GM21529 (cell line): ENCODE data around the gene DOCK2.

Source experiments
- ATAC-seq: cut with Tn5 transposase; IDR thresholded peaks from one replicate; pipeline ENCODE4 v1.9.1; 2021; ENCODE audit not compliant: unreplicated experiment

DOCK2 gene

DNA sequence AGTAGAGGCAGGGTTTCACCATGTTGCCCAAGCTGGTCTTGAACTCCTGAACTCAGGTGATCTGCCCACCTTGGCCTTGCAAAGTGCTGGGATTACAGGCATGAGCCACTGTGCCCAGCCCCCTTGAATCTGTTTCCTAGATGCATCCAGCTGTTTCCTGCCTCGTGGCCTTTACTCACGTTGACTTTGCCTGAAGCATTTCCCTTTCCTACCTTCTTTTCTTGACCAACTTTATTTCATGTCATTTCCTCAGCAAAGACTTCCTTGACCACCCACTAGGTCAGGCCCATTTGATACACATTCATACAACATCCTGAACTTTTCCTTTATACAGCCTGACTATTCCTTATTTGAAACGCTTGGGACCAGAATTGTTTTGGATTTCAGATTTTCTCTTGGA, 51.0 kb downstream of the DOCK2 start:
- ATAC-seq: no peak

DNA sequence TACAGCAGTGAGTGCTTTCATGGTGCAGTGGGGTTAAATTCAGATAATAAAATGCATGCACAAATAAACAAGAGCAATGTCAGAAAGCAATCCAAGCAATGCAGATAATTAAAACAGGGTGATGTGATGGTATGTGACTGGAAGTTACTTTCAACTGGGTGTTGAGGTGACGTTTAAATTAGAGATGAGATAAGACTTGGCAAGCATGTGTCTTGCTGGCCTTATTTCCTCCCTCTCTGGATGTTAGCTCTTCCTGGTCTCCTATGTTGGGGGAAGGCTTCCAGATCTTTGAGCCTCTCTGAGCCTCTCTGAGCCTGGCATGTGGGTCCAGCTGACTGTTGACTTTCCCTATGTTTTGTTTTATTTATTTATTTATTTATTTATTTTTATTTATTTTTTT, 54.4 kb downstream of the DOCK2 start:
- no peak for ATAC-seq

DNA sequence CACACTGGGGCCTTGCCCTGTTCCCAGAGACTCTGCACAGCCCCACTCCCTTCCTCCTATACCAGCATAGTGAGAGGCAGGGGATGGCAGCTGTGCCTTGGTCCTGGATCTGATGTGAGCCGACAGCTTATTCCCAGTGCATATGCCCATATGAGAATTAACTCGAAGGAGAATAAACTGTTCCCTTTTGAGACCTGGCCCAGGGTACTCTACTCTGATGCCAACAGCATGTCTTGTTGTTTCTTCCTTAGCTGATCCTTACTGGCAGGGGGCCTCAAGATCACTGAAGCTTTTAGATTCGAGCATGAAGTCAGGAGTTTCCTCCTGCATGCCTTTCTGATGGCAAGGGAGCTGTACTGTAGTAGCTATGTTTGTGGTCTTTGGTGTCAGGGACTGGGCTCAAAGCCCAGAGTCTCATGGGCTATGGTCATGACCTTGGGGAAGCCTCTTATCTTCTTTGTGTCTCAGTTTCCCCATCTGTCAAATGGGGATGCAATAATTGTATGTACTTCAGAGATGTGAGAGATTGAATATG, 57.1 kb downstream of the DOCK2 start:
- no peak for ATAC-seq

DNA sequence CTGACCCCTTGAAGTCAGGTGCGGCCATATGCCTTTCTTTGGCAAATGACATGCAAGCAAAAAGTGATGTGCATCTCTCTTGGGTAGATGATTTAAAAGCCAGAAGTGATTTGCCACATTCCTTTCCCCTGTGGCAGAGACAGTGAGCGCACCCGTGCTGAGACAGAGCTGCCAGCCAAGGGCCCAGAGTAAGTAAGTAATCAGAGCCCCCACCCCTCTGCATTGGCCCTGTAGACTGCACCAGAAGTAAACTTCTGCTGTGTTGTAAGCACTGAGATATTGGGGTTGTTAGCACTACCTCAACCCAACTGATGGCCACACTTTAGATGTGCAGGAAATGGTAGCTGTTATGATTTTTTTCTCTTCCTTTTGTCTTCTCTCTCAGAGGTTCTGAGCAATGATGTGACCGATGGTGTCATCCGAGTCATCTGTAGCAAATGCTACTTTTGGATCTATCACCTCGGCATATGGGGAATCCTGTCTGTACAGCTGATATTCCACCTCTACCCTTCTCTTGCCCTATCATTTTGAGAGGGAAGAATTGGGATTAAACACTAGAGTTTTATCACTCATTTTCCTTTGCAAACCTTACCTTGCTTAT, 58.0 kb downstream of the DOCK2 start:
- no peak for ATAC-seq

DNA sequence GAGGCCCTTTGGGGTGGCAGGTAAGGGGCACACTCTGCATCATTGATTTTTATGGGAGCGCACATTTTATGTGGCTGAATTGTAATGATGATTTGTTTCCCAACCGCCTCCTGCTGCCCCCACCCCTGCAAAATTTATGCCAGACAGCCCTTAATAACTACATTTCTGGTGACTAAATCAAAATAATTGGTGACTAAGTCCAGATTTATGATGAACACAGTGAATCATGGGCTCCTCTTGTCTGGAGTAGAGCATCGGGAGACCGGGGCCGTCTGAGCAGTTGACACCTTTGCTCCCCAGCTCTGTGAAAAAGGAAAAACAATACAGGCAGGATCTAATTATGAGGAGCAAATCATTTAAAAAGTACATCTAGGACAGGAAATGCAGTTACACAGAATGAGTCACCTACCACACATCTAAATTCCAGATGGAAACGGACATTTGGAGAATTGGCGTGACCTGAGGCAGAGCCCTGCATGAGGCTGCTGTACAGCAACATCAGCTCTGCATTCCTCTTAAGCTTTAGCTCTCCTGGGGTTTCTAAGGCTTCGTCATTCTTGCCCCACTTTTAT, 58.9 kb downstream of the DOCK2 start:
- no peak for ATAC-seq

DNA sequence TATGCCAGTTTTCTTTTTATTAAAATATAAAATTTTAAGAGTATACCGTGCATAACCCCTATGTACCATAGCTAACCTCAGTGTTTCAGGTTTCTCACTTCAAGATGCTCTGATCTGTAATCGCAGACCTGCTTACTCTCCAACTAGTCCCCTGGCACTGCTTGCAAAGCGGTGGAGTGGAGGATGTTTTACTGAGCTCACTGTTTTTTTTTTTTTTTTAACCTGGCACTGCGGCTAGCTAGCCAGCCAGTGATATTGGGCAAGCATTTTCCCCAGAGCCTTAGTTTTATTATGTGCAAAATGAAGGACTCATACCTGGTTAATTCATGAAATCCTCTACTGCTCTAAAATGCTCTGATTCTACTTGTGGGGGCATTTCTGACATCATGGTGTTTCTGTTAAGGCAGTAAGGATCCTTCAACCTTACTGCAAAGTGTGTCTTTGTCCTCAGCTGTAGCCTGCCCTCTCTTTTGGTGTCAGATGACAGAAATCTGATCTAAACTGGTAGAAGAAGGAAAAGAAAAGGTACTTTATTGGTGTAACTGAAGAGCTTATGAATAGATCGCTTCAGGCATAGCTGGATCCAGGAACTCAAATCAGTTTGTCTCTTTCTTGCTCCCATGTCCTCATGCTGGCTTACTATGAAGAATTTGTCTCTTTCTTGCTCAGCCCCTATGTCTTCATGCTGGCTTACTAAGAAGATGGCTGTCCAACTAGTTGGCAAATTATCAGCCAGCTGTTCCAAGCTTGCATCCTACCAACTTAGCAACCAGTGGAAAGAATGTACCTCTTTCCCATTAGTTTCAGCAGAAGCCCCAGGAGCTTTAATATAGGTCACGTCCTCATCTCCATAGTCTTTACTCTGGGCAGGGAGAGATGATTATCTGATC, 59.8 kb downstream of the DOCK2 start:
- no peak for ATAC-seq

DNA sequence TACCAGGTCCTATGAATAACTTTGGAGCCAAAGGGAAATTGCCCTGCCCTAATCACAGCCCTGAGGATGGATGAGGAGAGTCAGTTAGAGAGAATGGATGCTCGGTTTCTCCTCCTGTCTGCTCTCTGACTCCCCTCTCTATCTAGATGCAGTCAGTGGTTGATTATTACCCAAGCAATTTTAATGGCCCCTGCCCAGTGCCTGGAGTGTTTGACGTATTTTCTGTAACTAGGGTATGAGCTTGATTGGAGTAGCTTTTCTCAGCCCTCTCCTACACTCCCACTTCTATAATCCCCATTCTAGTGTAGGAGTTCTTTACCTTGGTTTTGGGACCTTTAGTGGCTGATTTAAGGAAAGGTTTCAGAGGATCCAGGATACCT, 60.4 kb downstream of the DOCK2 start:
- no peak for ATAC-seq

DNA sequence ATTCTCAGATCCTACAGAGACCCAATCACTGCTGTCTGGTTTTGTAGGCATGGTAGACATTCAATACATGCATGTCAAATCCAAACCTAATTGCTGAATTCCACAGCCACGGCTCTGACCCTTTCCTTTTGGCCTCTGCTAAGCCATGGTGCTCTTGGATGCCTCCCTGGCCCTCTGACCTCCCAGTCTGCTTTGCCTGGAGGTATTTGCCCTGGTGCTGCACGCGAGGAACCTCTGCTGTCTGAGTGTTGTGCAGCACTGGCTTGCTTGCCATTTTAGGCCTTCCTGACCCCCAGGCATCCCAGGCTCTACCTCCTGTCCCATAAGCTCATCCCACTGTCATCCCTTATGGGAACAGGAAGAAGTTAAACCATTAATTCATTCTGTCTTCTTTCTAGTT, 60.9 kb downstream of the DOCK2 start:
- ATAC-seq: no peak

DNA sequence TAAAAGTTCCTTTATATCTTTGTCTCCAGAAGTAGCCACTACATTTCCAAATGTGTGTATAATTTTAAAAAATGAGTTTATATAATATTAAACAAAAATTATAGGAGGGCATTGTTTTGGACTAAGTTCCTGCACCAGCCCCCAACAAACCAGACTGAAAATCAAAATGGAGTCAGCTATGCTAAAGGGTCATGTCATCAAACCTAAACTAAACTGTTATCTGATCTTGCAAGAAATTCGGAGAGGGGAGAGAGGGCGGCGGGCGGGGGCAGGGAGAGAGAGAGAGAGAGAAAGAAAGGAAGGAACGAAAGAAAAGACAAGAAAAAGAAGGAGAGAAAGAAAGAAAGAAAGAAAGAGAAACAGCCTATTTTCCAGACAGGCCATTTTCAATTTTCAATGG, 63.5 kb downstream of the DOCK2 start:
- no peak for ATAC-seq

DNA sequence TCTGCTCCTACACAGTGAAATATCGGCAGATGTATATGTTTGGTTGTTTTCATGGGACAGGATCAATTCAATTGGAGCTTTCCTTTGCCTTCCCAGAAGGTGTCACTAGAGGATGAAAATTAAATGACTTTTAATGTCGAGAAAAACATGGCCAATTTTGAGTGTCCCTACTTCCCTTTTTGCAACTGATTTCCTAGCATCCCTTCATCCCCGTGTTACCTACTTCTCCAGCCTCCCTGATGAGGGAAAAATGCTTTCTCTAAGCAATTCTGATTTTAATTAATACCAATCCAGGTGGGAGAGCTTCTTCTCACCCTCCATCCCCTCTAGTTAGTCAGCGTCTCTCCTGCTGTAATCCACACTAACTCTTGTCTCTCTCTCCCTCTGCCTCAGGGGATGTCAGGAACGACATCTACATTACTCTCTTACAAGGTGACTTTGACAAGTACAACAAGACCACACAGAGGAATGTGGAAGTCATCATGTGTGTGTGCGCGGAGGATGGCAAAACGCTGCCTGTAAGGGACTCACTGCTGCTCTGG, 64.9 kb downstream of the DOCK2 start:
- no peak for ATAC-seq

DNA sequence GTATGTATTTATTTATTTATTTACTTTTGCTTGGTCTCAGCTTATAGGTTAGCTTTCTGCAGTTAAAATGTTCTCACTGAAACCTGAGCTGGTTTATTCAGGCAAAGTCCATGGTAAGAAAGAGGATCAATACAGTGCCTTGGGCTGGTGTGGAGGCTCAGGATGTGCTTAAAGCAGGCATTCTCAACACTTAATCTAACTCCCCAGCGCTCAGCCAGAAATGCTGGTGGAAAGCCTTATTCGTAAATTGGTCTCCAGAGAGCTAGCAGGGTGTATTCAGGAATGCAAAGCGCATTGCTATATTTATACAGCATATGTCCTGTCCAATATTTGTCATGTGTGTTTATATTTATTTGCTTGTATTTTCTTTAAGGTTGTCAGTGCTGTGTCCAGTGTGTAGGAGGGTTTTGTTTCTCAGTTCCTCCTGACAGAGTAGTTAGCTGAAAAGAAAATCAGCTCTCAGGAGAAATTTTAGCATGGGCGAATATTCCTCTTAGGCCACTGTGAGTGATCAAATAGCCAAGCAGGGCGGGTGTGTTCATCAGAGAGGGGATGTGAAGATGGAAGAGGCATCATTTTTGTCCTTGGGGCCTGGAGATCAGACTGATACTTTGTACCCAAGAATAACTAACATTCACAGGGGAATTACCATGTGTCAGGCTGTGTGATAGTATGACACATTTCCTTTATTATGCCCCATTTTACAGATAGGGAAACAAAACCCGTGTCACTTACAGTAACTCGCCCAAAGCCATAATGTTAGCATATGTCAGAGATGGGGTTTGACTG, 65.8 kb downstream of the DOCK2 start:
- peak; percentile 74 for ATAC-seq

DNA sequence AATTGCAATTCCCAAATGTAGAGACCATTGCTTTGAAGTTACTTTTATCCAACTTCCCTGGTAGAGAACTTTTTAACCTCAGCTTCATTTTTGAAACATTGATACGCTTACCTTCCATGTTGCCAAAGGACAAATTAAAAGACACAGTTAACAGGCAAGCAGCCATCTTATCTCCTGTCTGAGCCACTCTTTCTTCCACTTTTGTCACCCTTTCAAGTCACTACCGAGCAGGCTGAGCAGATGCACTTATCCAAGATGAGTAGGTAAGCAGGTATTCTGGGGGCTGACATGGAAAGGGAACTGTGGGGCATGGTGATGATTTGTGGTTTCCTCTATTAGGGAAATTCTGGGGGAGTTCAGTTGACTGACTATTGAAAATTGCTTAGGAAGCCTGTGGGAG, 66.7 kb downstream of the DOCK2 start:
- ATAC-seq: no peak

DNA sequence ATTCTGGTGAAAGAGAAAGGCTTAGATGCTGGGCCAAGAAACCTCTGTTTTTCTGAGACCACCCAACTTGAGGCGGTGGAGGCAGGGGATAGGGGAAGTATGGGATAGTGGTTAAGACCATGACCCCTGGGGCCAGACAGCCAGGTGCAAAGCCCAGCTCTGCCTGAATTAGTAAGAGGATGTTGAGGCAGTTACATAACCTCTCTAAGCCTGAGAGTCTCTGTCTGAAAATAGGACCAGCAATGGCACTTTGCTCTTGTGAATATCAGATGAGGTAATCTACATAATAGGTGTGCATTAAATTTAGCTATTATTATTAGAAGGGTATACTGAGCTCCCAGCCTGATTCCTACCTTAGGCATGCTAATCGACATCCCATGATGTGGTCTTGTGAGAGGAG, 68.2 kb downstream of the DOCK2 start:
- no peak for ATAC-seq

DNA sequence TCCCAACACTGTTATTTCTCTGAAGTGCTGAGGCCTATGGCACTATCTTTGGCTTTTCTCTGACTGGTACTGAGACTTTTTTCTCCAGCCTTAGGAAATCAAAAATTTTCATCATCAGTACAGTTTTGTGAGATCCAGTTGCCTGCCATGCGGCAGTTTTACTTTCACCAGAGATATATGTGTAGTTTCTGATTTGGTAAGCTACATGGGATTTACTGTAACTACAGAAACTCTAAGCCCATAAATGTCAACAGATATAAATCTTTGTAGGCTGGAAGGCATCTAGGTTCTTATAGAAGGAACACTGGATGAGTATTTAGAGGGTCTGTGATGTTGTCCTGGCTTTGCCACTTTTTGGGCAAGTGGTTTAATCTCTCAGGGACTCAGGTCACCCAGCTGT, 69.0 kb downstream of the DOCK2 start:
- ATAC-seq: no peak

DNA sequence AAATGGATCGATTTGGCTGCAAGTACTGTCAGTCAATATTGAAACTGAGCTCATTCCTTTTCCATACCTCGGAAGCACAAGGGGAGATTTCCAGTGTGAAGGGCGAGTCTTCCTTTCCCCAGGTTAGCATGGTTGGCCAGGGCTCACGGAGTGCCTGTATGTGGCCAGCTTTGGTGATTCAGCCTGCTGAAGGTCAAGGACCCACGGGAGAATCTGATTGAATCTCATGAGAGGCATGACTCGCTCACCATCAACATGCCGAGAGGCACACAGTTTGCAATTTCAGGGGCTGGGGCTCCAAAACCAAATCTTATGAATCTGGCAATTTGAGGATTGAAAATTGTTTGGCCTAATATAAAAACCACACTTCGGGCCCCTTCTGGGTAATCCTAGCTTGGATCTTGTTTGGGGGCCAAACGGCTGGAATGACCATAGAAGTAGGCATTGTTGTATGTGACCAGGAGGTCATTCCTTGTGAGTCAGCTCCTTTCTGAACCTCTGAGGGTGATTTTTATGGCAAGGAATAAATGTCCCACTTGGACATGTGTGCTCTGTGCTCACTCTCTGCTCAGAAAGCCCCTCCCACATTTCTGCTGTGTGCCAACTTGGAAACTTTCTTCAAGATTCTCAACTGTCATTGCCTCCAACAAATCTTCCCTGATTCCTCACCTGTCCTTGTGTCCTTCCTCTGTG, 69.8 kb downstream of the DOCK2 start:
- ATAC-seq: no peak

DNA sequence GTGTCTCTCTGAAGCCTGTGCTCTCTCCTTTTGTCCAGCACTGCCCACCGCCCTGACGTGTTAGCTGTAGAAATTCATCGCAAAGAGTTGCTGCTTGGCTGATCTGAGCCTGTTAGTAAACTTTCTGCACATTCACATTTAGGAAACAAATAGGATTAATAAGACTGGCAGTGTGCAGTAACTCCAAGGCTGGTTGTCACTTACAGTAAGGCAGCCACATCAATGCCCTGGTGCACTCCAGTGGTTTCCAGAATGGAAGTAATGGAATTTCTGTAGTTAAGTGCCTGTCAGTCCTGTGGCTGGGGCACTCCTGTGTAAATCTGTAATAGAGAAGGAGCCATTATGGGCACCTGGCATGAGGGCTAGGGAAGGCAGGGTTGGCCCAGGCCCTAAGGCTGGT, 70.6 kb downstream of the DOCK2 start:
- no peak for ATAC-seq

DNA sequence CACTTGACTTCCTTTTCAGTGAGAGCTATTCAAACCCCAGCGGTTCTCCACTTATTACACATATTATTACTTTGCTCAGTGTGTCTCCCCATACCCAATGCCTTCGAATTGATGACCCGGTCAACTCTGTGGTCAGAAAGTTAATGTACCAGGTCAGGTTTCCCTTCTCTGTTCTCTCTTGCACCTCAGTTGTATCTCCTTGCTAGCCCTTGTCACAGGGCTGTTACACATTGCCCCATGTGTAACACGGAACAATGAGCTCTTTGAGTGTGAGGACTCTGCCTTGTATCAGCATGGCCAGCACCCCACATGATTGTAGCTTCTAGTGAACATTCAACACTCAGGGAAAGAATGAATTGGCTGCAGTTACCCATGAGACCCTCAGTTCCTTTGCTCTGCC, 73.6 kb downstream of the DOCK2 start:
- ATAC-seq: no peak

DNA sequence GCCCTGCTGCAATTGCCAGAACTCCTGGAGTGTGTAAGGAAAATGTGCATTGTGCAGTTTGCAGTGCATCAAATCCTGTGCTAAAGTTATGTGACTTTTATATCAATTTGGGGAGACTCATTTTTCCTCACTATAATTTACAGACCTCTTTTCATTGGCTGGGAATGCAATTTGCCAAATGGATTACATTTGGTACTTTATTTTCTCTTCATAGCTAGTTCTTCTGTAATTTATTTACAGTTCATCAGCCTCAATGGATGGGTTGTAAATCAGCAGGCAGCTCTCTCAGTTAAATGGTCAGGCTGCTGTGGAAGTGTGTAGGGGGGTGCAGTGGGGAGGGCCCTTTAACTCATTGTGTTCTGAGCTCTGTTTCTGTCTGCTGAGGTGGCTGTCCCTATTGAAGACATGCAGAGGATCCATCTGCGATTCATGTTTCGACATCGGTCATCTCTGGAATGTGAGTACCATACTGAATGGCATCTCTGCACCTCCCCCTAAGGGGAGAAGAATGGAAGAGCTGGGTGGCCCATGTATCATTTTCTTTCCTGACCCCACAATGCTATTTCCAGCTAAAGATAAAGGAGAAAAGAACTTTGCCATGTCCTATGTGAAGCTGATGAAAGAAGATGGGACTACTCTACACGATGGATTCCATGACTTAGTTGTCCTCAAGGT, 74.6 kb downstream of the DOCK2 start:
- no peak for ATAC-seq

DNA sequence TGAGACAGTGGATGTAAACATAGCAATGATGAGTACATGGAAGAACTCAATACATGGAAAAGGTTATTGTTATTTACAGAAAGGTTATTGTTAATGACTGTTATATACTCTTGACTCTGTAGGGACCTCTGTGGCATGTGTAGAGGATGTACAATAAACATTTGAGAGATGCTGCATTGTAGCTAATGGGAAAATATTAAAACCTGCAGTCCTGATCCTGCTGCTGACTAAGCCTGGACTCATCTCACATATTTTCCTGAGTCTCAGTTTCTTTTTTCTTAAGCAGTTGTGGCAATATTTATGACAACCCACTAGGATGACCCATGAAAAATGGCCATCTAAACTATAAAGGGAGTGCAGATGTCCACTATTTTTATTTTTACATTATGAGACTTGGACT, 75.4 kb downstream of the DOCK2 start:
- no peak for ATAC-seq

DNA sequence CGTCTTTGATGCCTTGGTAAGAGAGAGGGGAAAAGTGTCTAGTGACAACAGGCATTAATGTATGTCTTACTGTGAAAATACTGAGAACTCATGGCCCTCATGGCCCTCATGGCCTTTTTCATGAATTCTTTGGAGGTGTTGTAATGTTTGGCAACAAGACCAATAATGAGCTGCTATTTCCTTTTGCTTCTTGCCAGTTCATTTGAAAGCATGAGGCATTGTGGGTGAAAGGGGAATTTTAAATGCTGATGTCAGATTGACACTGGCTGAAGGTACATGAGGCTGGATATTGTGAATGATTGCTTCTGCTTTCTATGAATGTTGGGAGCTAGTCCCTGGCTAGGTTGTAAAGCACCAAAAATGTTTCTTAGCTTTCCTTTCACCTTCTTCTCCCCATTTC, 79.2 kb downstream of the DOCK2 start:
- no peak for ATAC-seq
